Karpas-422 (cell line): ENCODE results near the gene ARAP3. TPM values are rescaled to one million over a fixed set of nuclear protein-coding genes. Genes with fewer than 3 reads are reported as not detected.
"Not testable (repeated sequence)": the region's sequence is repeated elsewhere in the genome, so short reads cannot be mapped to it uniquely, and the experiment has no call there.

Experiments
- DNase-seq: peaks from one replicate; pipeline ENCODE4 v3.0.0-alpha.2; 2015
- H2AFZ ChIP-seq: fragments of 200-600 bp; sonication (generic); 2 replicates; pipeline ENCODE4 v1.6.1; 2014; ENCODE audit warnings: antibody characterized with exemption, low read length, mixed read lengths
- H3K27ac ChIP-seq: fragments of 200-600 bp; sonication (generic); 2 replicates; pipeline ENCODE4 v1.5.1; 2014; ENCODE audit warnings: mild to moderate bottlenecking, low read length, moderate library complexity
- H3K27me3 ChIP-seq: fragments of 200-600 bp; sonication (generic); 2 replicates; pipeline ENCODE4 v1.6.1; 2014; ENCODE audit warnings: low read length, mixed read lengths
- H3K36me3 ChIP-seq: fragments of 200-600 bp; sonication (generic); 2 replicates; pipeline ENCODE4 v1.6.1; 2014; ENCODE audit warnings: low read length, mixed read lengths; ENCODE audit not compliant: insufficient read depth
- H3K4me1 ChIP-seq: fragments of 200-600 bp; sonication (generic); 2 replicates; pipeline ENCODE4 v1.6.1; 2014; ENCODE audit warnings: mild to moderate bottlenecking, low read length, mixed read lengths
- H3K4me2 ChIP-seq: fragments of 200-600 bp; sonication (generic); 2 replicates; pipeline ENCODE4 v1.6.1; 2014; ENCODE audit warnings: low read length, low read depth, mild to moderate bottlenecking; ENCODE audit not compliant: poor library complexity, severe bottlenecking
- H3K4me3 ChIP-seq: fragments of 200-600 bp; sonication (generic); 2 replicates; pipeline ENCODE4 v1.5.1; 2014; ENCODE audit warnings: mild to moderate bottlenecking, antibody characterized with exemption, low read length, mixed read lengths
- H3K79me2 ChIP-seq: fragments of 200-600 bp; sonication (generic); 2 replicates; pipeline ENCODE4 v1.6.1; 2014; ENCODE audit warnings: mild to moderate bottlenecking, low read length, mixed read lengths
- H3K9ac ChIP-seq: fragments of 200-600 bp; sonication (generic); 2 replicates; pipeline ENCODE4 v1.6.0; 2014; ENCODE audit warnings: low read length
- H3K9me2 ChIP-seq: fragments of 200-600 bp; sonication (generic), shearing (Covaris generic); replicated peaks from 2 replicates; pipeline ENCODE4 v1.6.0; 2014; ENCODE audit warnings: mild to moderate bottlenecking, low read length, moderate library complexity; ENCODE audit not compliant: insufficient read depth
- H3K9me3 ChIP-seq: fragments of 300-700, 200-600 bp; sonication (generic); 2 replicates; pipeline ENCODE4 v1.6.1; 2014; ENCODE audit warnings: low read length, mixed read lengths
- H4K20me1 ChIP-seq: fragments of 200-600 bp; sonication (generic); 2 replicates; pipeline ENCODE4 v1.6.1; 2014; ENCODE audit warnings: mild to moderate bottlenecking, antibody characterized with exemption, low read length, low read depth; ENCODE audit not compliant: insufficient read depth
- total RNA-seq: library from RNA; depleted of rRNA; stranded (reverse); fragments of >200 nt; shearing (Covaris generic); gene quantifications from 2 replicates; pipeline ENCODE4 v1.2.3, GENCODE V29; 2014; ENCODE audit warnings: low replicate concordance; rRNA removed

The ARAP3 gene, protein sequence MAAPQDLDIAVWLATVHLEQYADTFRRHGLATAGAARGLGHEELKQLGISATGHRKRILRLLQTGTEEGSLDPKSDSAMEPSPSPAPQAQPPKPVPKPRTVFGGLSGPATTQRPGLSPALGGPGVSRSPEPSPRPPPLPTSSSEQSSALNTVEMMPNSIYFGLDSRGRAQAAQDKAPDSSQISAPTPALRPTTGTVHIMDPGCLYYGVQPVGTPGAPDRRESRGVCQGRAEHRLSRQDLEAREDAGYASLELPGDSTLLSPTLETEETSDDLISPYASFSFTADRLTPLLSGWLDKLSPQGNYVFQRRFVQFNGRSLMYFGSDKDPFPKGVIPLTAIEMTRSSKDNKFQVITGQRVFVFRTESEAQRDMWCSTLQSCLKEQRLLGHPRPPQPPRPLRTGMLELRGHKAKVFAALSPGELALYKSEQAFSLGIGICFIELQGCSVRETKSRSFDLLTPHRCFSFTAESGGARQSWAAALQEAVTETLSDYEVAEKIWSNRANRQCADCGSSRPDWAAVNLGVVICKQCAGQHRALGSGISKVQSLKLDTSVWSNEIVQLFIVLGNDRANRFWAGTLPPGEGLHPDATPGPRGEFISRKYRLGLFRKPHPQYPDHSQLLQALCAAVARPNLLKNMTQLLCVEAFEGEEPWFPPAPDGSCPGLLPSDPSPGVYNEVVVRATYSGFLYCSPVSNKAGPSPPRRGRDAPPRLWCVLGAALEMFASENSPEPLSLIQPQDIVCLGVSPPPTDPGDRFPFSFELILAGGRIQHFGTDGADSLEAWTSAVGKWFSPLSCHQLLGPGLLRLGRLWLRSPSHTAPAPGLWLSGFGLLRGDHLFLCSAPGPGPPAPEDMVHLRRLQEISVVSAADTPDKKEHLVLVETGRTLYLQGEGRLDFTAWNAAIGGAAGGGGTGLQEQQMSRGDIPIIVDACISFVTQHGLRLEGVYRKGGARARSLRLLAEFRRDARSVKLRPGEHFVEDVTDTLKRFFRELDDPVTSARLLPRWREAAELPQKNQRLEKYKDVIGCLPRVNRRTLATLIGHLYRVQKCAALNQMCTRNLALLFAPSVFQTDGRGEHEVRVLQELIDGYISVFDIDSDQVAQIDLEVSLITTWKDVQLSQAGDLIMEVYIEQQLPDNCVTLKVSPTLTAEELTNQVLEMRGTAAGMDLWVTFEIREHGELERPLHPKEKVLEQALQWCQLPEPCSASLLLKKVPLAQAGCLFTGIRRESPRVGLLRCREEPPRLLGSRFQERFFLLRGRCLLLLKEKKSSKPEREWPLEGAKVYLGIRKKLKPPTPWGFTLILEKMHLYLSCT (N-terminal part only)
- 0.07 TPM in 1 of 2 replicates, not detected in the other for total RNA-seq

DNA sequence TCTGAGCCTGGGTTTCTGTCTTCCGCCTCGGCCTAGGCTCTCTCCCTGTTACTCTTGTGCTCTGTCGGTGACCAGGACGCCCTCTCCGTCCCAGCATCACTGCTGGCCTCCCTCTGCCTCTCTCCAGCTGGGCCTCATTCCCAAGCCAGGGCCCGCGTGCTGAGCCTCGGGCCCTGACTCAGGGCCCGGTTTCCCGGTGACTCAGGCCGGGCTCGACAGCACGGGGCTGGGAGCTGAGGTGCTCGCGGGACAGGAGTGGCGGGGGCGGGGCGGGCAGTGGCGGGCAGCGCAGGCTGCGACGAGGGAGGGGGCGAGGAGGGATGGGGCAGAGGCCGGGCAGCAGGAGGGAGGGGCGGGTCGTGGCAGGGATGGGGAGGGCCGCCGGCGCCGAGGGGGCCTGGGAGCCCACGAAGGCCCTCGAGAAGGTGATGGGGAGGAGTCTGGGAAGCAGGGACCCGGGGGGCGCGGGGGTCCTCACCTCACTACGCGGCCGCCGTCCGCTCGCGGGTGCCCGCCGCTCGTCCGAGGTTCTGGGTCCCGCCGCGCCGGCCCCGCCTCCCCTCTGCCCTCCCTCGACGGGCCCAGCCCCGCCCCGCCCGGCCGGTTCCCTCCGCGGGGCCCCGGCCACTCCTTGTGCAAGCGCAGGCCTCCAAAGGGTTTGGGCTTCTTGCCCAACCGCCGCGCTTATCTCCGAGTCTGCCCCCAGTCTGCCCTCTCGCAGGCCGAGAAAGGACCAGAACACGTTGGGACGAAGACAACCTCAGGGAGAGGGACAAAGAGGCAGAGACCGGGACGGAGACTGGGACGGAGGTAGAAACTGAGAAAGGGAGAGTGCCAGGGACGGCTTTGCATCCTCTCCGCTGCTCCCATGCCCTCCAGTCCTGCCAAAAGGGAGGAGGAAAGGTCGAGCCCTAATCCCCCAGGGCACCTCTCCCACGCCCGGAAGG, at the start of gene ARAP3:
TSS of gene ARAP3 (minus strand) at position 536 of the 947 bp plus-strand sequence. CDS start 1,744 bp downstream, outside the sequence.
- no peak within 1 kb of the TSS for H2AFZ ChIP-seq

DNA sequence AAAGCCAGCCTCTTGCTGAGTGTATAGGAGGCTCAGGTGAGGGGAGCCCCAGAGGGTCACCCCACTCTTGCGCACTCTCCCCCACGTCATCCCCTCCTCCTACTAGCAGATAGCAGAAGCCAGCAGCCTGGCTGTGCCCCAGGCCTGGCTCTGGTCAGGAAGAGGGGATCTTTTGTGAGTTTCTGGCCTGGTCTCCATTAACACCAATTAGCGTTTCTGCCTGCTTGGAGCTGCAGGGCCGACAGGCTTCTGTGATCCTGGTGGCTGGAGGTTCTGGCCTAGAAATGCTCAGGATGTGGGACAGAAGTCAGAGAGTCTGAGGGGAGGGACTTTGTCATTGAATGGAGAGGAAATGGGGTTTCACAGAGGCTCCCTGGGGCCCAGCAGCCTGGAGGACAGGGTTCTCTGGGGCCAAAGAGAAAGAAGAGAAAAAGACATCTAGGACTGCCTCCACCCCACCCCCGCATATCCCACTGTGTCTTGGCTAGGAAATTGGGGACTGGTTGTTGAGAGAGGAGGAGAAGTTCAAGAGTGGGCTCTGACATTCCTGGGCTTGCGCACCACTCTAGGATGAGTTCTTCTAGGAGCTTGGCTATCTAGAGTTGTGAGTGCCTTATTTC, 47.5 kb upstream of the ARAP3 start:
- DNase-seq = no peak
- no peaks in the 10 kb centered on the region for H3K9me2 ChIP-seq
- no peak overlapping the region for H3K27ac ChIP-seq

More for the DNA sequence above, at the start of gene ARAP3:
- no peak for DNase-seq
- no peak within 1 kb of the TSS for H3K27ac ChIP-seq
- H3K36me3 ChIP-seq = no peaks in the 10 kb centered on the region
- no peaks in the 10 kb centered on the region for H3K4me1 ChIP-seq
- no peaks in the 10 kb centered on the region for H3K27me3 ChIP-seq
- H3K9ac ChIP-seq = no peak within 1 kb of the TSS
- no peaks in the 10 kb centered on the region for H3K9me3 ChIP-seq
- no peak within 1 kb of the TSS for H3K4me3 ChIP-seq
- H3K9me2 ChIP-seq = no peaks in the 10 kb centered on the region
- H4K20me1 ChIP-seq = no peaks in the 10 kb centered on the region
- H3K79me2 ChIP-seq = no peaks in the 10 kb centered on the region
- H3K4me2 ChIP-seq = no peak within 1 kb of the TSS

DNA sequence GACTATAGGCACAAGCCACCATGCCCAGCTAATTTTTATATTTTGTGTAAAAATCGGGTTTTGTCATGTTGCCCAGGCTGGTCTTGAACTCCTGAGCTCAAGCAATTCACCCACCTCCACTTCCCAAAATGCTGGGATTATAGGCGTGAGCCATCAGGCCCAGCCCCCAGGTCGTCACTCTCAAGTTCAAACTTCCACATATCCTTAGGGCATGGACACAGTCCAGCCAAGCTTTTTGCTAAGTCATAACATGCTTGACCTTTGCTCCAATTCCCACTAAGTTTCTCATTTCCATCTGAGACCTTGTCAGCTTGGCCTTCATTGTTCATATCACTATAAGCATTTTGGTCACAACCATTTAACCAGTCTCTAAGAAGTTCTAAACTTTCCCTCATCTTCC, 43.9 kb upstream of the ARAP3 start:
- no peaks in the 10 kb centered on the region for H4K20me1 ChIP-seq
- H2AFZ ChIP-seq = no peak overlapping the region
- H3K27ac ChIP-seq = no peak overlapping the region
- no peaks in the 10 kb centered on the region for H3K27me3 ChIP-seq
- peaks cover 5% of the 10 kb centered on the region; the same call in 1 of the 2 replicates for H3K4me1 ChIP-seq
- H3K9me2 ChIP-seq = no peaks in the 10 kb centered on the region
- no peaks in the 10 kb centered on the region for H3K9me3 ChIP-seq
- H3K4me3 ChIP-seq = no peak overlapping the region
- no peak for DNase-seq
- no peaks in the 10 kb centered on the region for H3K79me2 ChIP-seq
- H3K4me2 ChIP-seq = no peak overlapping the region
- H3K36me3 ChIP-seq = no peaks in the 10 kb centered on the region
- no peak overlapping the region for H3K9ac ChIP-seq

More for the DNA sequence above, 47.5 kb upstream of the ARAP3 start:
- Histone ChIP-seq H3K4me2 (no peak overlapping the region), H3K27me3 (no peaks in the 10 kb centered on the region), H3K9me3 (no peaks in the 10 kb centered on the region), H3K4me1 (peaks cover 39% of the 10 kb centered on the region), H3K36me3 (no peaks in the 10 kb centered on the region), H3K9ac (no peak overlapping the region), H2AFZ (no peak overlapping the region), H4K20me1 (no peaks in the 10 kb centered on the region), H3K4me3 (no peak overlapping the region), H3K79me2 (no peaks in the 10 kb centered on the region)

DNA sequence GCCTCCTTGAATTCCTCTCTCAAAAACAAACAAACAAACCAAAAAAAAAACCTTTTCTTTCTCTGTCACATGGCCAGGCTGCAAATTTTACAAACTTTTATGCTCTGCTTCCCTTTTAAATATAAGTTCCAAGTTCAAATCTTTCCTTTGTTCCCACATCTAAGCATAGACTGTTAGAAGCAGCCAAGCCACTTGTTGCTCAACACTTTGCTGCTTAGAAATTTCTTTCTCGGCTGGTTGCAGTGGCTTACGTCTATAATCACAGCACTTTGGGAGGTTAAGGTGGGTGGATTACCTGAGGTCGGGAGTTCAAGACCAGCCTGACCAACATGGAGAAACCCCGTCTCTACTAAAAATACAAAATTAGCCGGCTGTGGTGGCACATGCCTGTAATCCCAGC, 43.1 kb upstream of the ARAP3 start:
- not testable (repeated sequence) for H3K79me2 ChIP-seq, H3K27me3 ChIP-seq, H3K9me2 ChIP-seq, H3K9me3 ChIP-seq, H2AFZ ChIP-seq, H3K36me3 ChIP-seq, H3K9ac ChIP-seq, H4K20me1 ChIP-seq, DNase-seq, H3K4me2 ChIP-seq, H3K27ac ChIP-seq, H3K4me3 ChIP-seq, H3K4me1 ChIP-seq

DNA sequence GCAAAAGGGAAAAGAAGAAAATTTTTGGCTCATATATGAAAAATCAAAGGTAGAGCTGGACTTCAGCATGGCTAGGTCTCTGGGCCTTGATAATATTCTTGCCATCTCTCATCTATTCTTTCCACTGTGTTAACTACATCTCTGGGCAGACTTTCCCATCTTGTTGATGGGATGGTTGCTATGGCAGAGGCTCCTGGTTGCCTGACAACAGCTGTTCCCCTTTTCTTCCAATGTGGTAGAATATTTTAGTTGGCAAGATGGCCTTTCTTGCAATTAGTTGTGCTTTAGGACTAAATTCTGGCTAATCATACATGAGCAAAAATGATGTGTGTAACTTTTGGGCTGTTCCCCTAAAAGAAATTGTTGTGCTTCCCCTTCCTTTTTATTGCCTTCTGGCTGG, 40.2 kb upstream of the ARAP3 start:
- no peak overlapping the region for H3K27ac ChIP-seq
- H3K4me3 ChIP-seq = no peak overlapping the region
- H3K4me2 ChIP-seq = no peak overlapping the region
- H3K27me3 ChIP-seq = no peaks in the 10 kb centered on the region
- H3K4me1 ChIP-seq = peaks cover 4% of the 10 kb centered on the region
- DNase-seq = no peak
- H2AFZ ChIP-seq = no peak overlapping the region
- no peaks in the 10 kb centered on the region for H3K36me3 ChIP-seq
- no peaks in the 10 kb centered on the region for H3K9me2 ChIP-seq
- H3K79me2 ChIP-seq = no peaks in the 10 kb centered on the region
- H3K9ac ChIP-seq = no peak overlapping the region
- H3K9me3 ChIP-seq = no peaks in the 10 kb centered on the region
- no peaks in the 10 kb centered on the region for H4K20me1 ChIP-seq

DNA sequence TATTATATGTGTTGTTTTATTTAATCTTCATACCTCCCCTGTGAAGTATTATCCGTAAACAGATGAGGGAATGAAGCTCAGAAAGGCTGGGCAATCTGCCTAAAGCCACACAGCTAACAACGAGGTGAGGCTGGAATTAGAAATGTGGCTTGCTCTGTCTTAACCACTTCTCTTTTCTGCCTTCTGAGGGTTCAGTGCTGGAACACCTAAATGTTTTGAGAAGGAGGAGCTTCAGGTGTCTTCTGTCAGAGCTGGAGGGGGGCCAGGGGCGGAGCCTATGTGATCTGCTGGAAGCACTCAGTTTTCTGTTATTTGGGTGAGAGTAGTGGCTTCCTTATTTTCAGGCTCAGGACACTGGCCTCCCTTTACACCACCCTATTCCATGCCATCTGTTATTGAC, 35.0 kb upstream of the ARAP3 start:
- no peak overlapping the region for H2AFZ ChIP-seq
- no peaks in the 10 kb centered on the region for H3K27me3 ChIP-seq
- H4K20me1 ChIP-seq = no peaks in the 10 kb centered on the region
- no peaks in the 10 kb centered on the region for H3K9me2 ChIP-seq
- no peak overlapping the region for H3K4me3 ChIP-seq
- H3K36me3 ChIP-seq = no peaks in the 10 kb centered on the region
- no peak overlapping the region for H3K9ac ChIP-seq
- peaks cover 28% of the 10 kb centered on the region for H3K4me1 ChIP-seq
- peak; percentile 78 for DNase-seq
- H3K79me2 ChIP-seq = no peaks in the 10 kb centered on the region
- no peaks in the 10 kb centered on the region for H3K9me3 ChIP-seq
- H3K4me2 ChIP-seq = peak overlapping the region; percentile 16
- no peak overlapping the region for H3K27ac ChIP-seq

DNA sequence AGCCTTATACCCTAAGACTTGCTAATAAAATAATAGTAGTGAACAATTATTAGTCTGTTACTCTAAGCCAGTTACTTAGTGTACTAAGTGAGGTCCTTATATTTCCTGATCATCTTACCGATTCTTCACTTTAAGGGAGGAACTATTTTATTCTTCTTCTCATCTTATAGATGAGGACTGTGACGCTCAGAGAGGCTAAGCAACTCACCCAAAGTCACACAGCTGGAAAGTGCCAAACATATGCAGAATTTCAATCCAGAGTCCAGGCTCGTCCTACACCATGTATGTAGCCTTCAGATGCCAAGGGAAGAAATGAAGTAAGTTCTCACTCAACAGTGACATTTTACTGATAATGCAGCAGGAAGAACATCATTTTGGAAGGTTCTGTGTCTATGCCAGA, 34.4 kb upstream of the ARAP3 start:
- Histone ChIP-seq H3K9ac (no peak overlapping the region), H3K27me3 (no peaks in the 10 kb centered on the region), H2AFZ (no peak overlapping the region), H3K36me3 (no peaks in the 10 kb centered on the region), H3K79me2 (no peaks in the 10 kb centered on the region), H4K20me1 (no peaks in the 10 kb centered on the region), H3K4me2 (peak overlapping the region; percentile 16), H3K9me3 (no peaks in the 10 kb centered on the region), H3K4me1 (peaks cover 28% of the 10 kb centered on the region), H3K4me3 (no peak overlapping the region), H3K27ac (no peak overlapping the region), H3K9me2 (no peaks in the 10 kb centered on the region)
- no peak for DNase-seq
